Activated naive CD4-positive, alpha-beta T cell treated with anti-CD3 and anti-CD28 coated beads, Interleukin-2, amount 50 U/mL, for 16 hours (primary cell): ENCODE measurements around the gene NUDT13.

Experiments
- DNase-seq: peaks from one replicate; pipeline ENCODE4 v3.0.0-alpha.2; 2020

NUDT13 gene

DNA sequence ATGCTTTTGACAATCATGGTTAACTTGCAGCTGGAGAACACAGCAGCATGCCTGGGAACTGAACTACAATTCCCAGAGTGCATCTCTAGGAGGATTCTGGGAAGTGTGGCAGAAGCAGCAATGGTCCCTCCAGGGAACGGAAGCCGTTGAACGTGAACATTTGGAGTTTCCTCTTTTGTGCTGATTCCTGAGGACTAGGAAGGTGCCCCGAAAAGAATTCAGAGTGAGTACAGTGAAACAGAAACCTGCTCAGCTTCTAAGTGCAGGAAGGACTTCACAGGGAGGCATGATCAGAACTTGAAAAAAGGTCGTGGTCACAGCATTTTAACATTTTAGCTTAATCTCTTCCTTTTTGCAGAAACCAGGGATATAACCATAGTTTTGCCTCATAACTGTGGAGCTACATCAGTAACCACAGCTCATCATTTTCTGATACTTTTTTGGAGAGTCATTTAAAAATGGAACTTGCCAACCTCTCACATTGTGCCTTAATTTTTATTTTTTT is at the start of gene NUDT13:
Gene NUDT13, plus strand, starts transcription at position 111 of the 505 bp plus-strand sequence. CDS start 3,911 bp downstream, outside the sequence.
- peak; percentile 36 for DNase-seq

DNA sequence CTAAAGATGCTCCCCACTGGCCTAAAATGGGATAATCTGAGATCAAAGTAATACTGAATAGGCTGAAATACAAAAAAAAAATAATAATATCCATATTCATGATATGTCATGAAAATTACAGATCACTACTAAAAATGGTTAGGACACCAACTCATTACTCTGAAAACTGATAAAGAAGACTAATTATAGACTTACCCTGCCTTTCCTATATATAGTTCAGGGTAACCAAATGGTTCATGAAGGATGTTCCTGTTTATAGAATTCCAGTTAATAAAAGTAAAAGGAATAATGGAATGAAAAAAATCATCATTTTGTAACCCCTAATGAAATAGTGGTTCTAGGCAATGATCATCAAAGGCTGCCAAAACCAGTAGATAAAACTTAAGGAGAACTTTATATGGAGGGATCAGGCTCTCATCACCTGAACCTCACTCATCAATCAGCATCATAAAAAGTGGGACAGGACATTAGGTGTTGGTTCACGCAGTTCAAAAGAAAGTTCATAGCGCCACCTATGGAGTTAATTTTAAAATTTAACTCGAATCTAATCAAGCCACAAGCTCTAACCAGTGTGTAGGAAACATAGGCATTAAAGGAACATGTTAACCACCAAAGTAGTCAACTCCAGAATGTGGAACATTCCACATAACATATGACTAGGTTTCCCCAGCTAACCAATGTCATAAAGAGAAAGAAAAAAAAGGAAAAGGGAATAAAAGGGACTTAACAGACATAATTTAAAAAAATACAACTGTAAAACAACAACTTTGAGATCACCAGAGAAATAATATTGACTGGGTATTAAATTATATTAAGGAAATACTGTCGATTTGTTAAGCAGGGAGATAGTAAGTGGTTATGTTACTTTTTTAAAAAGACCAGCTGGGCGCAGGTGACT is 49.3 kb upstream of the NUDT13 start:
- no peak for DNase-seq

DNA sequence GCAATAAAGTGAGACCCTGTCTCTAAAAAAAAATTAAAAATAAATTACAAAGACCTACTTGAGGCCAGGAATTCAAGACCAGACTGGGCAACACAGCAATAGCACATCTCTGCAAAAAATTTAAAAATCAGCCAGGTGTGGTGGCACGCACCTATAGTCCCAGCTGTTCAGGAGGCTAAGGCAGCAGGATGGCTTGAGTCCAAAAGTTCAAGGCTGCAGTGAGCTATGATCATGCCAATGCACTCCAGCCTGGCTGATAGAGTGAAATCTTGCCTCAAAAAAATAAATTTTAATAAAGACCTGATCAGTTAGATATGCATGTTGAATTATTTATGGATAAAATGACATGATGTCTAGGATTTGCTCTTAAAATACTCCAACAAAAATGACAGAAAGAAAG is 48.5 kb upstream of the NUDT13 start:
- no peak for DNase-seq

DNA sequence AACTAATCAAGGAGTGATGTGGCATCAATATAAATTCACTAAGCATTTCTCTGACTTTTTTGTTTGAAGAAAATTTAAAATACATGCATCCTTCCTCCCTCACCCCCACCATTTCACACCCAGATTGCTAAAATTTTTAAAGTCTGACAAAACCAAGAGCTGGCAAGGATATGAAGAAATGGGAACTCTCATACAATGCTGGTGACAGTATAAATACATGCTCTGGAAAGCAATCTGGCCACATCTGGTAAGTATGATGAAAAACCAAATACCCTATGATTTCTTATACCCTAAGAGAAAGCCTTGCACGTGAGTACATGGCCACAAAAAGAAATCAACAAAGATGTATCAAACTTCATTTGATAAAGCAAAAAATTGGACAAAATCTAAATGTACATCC is 44.8 kb upstream of the NUDT13 start:
- DNase-seq = no peak

DNA sequence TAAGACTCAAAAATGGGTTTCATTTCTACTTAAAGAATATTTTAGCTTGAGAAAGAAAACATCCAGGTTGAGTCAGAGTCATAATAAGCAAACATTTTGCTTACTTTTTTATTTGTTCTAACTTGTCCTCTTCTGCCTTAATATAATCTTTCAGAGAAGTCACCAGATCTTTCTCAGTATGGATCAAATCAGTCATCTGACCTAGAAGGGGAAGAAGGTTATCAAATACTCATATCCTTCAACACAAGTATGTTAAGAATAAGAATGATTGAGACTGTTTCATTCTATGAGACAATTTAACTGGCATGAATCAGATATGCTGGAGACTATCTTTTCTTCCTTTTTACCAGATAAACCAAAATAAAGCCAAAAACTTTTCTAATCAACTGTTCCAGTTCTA is 36.6 kb upstream of the NUDT13 start:
- no peak for DNase-seq

DNA sequence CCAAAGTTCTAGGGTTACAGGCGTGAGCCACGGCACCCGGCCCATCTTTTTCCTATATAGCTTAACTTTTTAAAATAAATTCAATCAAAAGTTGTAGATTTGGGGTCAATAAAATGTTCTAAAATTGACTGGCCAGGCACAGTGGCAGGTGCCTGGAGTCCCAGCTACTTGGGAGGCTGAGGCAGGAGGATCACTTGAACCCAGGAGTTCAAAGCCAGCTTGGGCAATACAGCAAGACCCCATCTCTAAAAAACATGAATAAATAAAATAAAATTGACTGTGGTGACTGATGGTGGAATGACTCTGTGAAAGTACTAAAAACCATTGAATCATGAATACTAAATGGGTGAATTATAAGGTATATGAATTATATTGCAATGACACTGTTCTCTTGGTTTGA is 34.4 kb upstream of the NUDT13 start:
- DNase-seq = no peak

DNA sequence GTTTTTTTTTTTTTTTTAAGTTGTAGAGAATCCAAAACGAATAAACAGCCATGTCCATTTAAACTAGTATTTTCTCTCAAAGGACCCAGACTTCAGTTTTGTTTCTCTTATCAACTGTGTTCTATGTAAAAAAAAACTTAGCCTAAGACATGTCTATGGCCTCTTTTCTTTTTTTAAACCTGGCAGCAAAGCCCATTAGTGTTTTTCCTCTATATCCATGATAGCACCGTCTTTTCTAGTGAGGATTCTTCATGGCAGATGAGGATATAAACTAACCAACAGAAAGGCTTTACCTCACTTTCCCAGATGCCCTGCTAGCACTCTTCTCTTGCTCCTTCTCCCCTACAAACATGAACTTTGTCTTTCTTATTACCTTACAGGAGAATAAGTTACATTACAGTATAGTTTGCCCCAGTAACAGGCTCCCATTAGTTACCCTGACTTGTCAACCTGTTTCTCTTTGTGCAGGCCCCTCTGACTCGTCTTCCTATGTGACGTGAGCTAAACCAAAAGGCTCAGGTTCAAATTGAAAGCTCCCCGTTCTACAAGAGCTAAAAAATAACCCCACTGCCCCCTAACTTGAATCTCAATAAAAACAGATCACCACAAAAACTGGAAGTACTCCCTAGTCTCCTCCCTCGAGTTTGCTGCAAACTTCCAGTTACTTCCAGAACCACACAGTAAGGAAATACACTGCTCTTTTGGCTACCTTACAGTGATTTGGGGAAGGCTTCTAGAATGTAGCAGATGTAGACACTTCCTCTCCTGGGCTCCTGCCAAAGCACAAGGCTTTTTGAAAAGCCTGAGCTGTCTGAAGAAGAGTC is 33.7 kb upstream of the NUDT13 start:
- no peak for DNase-seq

DNA sequence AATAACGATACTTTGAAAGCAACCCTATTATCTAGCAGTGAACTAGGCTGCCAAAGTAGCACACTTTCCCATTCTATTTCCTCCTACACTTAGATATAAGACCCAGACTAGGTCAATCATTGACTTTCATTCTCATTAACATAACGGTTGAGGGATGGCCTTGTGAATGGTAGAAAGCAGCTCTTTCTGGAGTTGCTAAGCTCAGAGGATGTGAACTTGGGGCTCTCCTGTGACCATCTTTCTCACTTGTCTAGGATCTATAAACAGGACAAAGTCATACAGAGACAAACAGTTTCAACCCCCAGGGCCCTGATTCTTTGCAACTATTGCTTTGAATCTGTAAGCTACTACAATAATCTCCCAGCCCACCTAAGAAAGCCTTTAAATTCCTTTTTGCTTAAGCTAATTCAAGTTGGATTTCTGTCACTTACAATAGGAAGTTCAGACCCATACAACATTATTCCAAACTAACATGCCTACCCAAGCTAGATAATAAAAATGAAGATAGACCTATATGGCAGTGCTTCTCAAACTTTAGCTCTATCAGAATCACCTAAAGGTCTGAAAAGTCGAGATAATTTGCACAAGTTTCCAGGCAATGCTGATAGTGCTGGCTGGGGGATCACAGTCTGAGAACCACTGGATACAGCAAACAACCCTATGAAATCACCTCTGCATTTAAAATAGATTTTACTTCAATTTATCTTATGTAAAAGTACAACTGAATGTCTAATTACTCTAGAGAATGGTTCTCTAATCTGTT is 30.3 kb upstream of the NUDT13 start:
- DNase-seq = no peak

DNA sequence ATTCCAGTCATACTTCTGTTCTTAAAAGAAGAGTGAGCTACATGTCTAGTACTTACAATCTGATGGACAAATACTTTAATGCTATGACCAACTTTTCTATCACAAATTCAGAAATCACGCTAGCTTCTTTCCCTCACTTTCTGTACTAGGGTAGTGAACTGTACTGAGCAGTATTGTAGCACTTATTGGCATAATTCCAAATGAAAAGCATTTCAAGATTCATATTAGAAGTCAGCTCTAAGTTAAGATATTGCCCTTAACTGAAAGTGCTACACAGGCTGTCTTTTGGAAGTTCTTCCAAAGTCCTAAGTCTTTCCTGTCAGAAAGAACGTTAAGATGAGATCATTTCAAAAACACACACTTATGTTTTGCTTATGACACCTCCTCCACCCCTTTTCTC is 27.0 kb upstream of the NUDT13 start:
- no peak for DNase-seq

DNA sequence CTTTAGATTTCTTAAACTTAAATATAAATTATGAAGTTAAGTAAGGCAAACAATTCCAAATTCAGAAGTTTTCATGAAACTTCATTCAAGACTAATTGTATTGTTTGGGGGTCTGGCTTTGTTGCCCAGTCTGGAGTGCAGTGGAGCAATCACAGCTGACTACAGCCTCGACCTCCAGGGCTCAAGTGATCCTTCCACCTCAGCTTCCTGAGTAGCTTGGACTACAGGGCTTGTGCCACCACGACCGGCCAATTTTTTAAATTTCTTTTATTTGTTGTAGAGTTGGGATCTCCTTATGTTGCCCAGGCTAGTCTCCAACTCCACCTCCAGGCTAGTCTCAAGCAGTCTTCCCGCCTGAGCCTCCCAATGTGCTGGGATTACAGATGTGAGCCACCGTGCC is 26.0 kb upstream of the NUDT13 start:
- no peak for DNase-seq

DNA sequence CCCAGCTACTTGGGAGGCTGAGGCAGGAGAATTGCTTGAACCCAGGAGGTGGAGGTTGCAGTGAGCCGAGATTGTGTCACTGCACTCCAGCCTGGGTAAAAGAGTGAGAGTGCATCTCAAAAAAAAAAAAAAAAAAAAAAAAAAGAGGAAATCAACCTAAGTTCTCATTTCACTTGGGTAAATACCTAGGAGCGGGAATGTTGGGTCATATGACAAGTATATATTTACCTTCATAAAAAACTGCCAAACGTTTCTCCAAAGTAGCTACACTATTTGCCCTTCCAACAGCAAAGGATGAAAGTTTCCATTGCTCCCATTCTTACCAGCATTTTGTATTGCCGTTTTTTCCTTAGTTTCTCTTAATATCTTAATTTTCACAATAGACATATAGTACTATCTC is 23.4 kb upstream of the NUDT13 start:
- no peak for DNase-seq

DNA sequence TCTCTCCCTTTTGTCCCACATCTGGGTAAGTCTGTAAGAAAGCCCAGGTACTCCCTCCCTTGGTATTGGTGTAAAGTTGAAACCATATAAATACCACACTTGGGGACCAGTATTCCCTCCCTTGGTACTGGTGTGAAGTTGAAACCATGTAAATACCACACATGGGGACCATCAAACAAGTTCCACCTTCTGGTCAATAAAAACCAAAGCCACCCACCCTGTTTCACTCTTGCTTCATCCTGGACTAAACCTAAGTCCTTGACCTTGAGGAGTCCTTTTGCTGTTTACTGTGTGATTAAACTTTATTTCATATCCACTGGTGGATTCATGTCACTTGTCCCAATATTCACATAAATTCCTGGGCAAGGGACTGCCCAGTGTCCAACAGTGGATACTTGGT is 22.0 kb upstream of the NUDT13 start:
- DNase-seq = no peak

DNA sequence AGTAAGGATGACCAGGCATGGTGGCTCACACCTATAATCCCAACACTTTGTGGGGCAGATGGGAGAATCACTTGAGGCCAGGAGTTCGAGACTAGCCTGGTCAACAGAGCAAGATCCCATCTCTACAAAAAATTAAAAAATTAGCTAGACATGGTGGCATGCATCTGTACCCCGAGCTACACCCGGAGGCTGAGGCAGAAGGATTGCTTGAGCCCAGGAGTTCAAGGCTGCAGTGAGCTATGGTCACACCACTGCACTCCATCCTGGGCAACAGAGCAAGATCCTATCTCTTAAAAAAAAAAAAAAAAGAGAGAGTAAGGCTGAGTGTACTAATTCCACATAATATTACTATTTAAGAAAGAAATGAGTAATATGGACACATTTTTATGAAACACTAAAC is 17.4 kb upstream of the NUDT13 start:
- no peak for DNase-seq

DNA sequence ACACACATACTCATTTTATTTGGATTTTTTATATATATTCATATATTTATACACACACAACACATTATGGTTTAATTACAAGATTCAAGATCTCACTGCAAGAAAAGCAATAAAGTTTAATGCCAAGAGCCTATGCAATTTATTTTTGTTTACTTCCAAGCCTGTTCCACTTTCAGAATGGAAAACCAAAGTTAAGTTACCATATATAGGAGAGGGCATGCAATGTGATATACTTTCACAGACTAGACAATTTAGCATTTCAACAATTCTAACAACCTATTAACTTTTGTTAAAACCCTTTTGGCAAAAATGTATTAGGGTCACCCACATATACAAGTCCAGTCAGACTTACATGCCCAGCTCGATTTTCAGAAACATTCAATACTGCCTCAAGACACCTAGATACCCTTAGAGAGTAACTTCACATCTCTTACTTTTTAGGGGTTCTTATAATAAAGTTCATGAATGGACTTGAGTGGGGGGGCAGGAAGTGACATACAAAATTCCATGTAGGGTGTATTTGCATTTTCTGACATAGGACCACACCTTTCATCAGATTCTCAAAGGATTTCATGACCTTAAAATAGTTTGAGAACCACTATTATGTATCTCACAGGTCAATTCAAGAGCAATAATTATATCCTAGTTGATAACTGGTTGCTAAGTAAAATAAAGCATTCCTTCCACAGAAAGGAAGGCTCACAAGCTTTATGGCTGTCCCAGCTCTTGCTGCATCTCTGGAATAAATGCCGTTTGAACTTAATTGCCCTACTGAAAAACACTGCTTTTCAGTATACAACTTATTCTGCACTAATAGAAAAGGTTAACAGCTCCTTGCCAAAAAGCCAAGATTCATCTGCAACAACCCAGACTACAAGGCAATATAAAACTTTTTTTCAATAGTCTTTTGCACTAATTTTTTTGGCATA is 16.1 kb upstream of the NUDT13 start:
- DNase-seq = no peak

DNA sequence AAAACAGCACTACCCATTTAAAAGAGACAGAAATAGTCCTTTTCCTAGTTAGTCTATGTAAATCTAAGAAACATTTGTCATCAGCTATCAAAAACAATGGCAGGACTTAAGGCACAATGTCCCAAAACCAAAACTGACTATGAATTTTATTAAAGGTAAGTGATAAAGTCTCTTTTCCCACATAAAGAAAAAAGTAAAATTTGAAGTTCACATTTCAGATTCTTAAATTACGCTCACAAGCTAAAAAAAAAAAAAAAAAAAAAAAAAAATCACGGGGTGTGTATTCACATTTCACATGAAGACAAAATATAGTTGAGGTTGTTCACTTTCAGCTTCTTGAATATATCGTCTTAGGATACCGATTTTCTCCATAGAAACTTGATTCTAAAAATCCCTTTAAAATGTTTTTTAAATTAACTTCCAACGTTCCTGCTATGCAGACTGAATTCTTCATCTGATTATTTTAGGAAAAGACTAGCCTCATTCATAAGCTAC is 15.2 kb upstream of the NUDT13 start:
- DNase-seq = no peak

DNA sequence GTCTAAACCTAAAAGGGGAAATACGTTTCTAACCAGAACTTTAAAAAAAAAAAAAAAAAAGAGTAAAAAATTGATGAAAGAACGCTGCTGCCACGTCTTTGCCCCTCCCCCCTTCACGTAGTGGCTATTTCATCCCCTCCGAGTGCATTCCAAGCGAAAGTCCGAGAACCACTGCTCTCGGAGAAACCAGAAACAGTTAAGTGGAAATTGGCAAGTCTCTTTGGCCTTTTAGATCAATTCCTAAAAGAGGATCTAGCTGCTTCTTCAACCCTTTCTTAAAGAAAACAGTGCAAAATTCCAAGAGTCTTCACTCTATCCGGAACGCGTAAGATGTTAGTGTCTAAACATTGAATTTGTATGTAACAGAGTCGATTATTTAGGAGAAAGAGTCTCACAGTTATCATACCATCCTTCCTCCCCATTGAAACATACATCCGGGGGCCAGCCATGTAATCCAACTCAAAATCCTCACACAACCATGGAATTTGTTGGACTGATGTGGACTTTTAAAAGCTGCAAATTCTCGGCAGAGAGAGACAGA is 14.7 kb upstream of the NUDT13 start:
- peak; percentile 17 for DNase-seq

DNA sequence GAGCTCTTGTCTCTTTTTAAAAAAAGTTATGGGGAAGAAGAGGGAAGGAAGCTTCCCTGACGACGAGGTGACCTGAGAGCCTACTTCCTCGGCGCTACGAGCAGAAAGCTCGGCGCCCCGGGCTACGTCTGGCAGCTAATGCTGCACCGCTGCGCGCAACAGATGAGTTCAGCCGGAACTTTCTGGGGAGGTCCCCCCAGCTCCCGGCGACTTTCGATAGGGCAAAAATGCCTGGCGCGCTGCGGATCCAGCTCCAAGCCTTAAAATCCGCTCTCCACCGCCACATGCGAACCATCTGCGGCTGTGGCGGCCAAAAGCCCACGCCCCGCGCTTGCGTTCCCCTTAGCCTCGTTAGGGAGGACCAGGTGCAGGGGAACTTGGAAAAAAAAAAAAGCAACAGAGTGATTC is 14.2 kb upstream of the NUDT13 start:
- peak; percentile 72 for DNase-seq

DNA sequence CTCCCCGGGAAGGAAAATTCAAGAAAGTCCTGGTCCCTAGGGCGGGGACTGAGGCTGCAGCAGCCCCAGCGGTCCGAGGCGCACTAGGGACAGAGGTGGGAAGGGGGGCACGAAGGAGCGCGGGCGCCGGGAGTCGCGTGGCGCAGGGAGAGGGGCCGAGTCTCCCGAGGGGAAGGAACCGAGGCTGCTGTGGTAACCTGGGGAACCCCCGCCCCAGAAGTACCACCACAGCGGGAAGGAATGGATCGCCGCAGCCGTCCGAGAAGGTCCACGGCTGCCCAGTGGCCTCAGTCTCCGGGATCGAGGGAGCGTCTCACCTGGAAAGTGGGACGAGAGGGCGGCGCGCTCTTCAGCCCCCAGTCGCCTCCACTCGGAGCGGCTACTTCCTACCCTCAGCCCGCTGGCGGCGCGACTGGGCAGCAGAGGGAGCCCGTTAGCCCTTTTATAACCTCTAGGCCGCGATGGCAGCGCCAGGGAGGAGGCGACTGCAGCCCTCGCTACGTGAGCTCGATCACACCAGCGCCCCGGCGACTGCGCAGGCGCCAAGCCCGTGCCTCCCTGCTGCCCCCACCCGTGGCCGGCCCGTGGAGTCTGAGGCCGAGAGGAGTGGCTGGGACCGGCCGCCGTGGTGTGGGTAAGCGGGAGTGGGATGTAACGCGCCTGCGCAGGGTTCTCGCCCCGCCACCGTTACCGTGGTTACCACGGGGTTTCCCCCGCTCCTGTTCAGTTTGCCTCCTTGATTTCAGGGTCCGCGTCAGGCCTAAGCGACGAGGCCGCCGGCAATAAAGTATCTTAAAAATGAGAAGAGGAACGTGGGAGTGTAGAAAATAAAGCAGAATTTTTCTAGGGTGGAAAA is 13.6 kb upstream of the NUDT13 start, which contains the start of gene P4HA1:
Gene P4HA1, minus strand, starts transcription at position 418 of the 856 bp plus-strand sequence. CDS start 21,983 bp downstream, outside the sequence.
- peak; percentile 98 for DNase-seq

DNA sequence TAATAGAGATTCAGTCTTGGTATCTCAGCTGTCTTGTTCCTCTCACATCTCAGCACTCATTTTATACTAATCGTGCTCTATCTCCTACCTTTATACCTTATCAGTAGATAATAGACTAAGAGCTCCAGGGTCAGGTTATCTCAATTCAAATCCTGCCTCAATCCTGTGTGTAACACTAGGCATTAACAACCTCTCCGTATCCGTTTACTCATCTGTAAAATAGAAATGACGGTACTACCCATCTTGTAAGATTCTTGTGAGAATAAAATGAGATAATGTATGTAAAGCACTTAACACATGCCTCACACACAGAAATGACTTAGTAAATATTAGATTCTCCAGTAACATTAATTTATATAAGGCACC is 13.0 kb upstream of the NUDT13 start:
- no peak for DNase-seq

DNA sequence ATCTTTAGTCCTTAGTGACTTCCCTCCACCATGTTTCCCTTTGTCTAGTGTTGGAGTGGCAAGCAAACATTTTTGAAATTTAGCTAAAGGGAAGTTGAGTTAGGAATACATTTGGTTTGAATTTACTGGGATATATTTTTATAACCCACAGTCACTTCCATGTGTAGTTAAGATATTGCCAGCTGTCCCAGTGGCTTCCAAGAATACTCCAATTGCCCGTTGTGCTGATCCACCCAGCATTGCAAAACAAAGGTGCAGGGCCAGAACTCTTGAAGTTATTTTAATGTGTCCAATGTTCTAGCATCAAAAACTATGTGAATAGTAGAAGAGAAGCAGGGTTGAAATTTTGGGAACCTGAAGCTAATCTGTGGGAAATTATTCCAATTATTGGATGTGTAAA is 11.1 kb upstream of the NUDT13 start:
- no peak for DNase-seq
